ENCODE measurements around the gene DDIT4.
"Not testable (repeated sequence)": the region's sequence is repeated elsewhere in the genome, so short reads cannot be mapped to it uniquely, and the experiment has no call there.

The DDIT4 gene

GRCh38 chr10:72249176-72249862 is 24.4 kb upstream of the DDIT4 start:
- not testable (repeated sequence) for DNase-seq (ENCODE audit: low spot score)

GRCh38 chr10:72250666-72251065 is 23.1 kb upstream of the DDIT4 start:
- no peak for DNase-seq (ENCODE audit: low spot score)

GRCh38 chr10:72251635-72252034 is 22.1 kb upstream of the DDIT4 start:
- no peak for DNase-seq (ENCODE audit: low spot score)

- no peak for DNase-seq (ENCODE audit: low spot score)
Measured at GRCh38 chr10:72252972-72253371, 20.8 kb upstream of the DDIT4 start.

- DNase-seq (ENCODE audit: low spot score) = no peak
Measured at GRCh38 chr10:72253578-72253977, 20.1 kb upstream of the DDIT4 start.

GRCh38 chr10:72254813-72255568 is 18.7 kb upstream of the DDIT4 start:
- peak; percentile 51 for DNase-seq (ENCODE audit: low spot score)

GRCh38 chr10:72255977-72256729 is 17.6 kb upstream of the DDIT4 start:
- DNase-seq (ENCODE audit: low spot score) = no peak

GRCh38 chr10:72257051-72257892 is 16.5 kb upstream of the DDIT4 start:
- no peak for DNase-seq (ENCODE audit: low spot score)

GRCh38 chr10:72258617-72259016 is 15.1 kb upstream of the DDIT4 start:
- no peak for DNase-seq (ENCODE audit: low spot score)

- DNase-seq (ENCODE audit: low spot score) = no peak
Measured at GRCh38 chr10:72259491-72260238, 14.1 kb upstream of the DDIT4 start.

GRCh38 chr10:72260239-72260975 is 13.3 kb upstream of the DDIT4 start:
- peak; percentile 74 for DNase-seq (ENCODE audit: low spot score)

- DNase-seq (ENCODE audit: low spot score) = peak; percentile 47
Measured at GRCh38 chr10:72260976-72261783, 12.5 kb upstream of the DDIT4 start.

GRCh38 chr10:72261784-72262404 is 11.8 kb upstream of the DDIT4 start:
- peak; percentile 59 for DNase-seq (ENCODE audit: low spot score)

- DNase-seq (ENCODE audit: low spot score) = peak; percentile 83
Measured at GRCh38 chr10:72263613-72264241, 10.0 kb upstream of the DDIT4 start.

GRCh38 chr10:72264536-72264935 is 9.2 kb upstream of the DDIT4 start:
- DNase-seq (ENCODE audit: low spot score) = no peak

GRCh38 chr10:72265508-72265907 is 8.2 kb upstream of the DDIT4 start:
- no peak for DNase-seq (ENCODE audit: low spot score)

GRCh38 chr10:72265990-72266865 is 7.5 kb upstream of the DDIT4 start:
- DNase-seq (ENCODE audit: low spot score) = no peak

- DNase-seq (ENCODE audit: low spot score) = no peak
Measured at GRCh38 chr10:72267381-72267780, 6.3 kb upstream of the DDIT4 start.
